HG02798 (cell line): ENCODE data around the gene HYDIN.

Experiments used
- ATAC-seq: cut with Tn5 transposase; IDR thresholded peaks from one replicate; pipeline ENCODE4 v1.9.1; 2021; ENCODE audit warnings: mild to moderate bottlenecking; ENCODE audit not compliant: unreplicated experiment, poor library complexity

HYDIN gene

DNA sequence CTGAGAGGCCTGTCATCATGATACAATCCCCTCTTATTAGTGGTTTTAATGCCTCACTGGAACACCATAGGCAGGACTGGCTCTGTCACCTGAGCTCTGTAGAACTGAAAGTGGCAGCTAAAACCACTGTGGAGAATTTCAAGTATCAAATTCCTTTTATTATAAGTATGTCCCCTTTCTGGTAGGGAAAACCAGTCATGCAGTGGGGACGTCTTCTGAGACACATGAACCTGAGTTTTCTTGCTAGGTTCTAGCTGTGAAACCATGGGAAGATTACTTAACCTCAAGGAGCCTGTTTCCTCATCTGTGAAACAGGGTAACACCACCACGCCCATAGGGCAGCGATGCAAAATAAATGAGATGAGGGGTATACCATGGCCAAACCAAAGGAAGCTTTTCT, 434.2 kb downstream of the HYDIN start:
- no peak for ATAC-seq

DNA sequence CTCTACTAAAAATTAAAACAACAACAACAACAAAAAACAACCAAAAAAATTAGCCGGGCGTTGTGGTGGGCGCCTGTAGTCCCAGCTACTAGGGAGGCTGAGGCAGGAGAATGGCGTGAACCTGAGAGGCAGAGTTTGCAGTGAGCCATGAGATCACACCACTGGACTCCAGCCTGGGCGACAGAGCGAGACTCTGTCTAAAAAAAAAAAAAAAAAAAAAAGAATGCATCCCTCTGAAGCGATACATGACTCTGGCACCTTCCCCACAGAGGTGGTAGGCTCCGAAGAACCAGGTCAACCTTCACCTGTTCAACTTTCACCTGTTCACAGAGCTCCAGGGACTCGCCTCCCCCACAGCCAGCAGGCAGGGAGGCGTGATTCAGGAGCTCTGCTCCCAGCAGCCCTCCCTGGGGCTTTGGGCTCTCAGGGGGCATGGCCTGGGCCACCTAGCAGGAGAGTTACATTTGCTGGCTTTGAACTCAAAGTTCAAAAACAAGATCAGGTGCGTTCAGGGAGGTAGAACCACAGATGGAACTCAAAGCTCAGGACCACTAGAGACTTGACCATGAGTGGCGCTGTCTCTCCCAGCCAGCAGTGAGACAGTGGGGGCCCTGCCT, 435.1 kb downstream of the HYDIN start:
- no peak for ATAC-seq

DNA sequence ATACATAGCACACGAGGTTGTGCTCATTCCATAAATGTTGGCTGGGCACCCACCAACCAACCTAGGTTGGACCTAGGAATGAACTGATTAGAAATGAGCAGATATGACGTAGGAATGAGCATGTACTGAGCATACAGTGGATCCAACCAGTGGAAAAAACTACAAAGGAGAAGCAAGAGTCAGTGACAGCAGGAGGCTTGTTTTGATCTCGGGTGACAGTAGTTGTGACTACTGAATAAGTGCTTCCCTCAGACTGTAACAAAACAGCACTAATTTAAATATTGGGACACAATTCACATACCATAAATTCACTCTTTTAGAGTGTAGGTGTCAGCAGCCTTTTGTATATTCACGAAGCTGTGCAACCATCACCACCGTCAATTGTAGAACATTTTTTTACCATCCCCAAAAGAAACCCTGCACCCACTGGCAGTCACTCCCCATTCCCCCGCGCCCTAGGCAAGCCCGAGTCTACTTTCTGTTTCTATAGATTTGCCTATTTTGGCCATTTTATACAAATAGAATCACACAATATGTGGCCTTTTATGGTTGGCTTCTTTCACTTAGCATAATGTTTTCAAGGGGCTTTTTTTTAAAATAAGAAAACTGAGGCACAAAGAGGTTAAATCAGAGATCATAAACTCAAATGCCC, 436.5 kb downstream of the HYDIN start:
- ATAC-seq, result peak; percentile 58

DNA sequence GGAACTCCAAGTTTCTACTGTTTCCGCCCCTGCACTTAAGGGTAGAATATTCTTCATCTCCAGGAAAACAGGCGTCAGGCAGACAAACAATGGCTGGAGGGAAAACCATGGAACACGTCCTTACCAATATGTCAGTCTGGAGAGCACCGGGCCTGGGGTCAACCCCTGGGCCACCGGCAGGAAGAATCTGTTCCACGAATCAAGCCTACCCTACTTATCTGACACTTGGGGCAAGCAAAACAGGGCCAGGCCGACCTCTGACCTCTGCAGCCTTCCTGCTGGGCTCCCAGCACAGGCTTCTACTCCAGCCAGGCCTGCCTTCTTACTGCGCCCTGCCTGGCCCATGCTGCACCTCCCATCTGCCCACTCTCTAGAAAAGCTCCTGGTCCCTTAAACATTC, 439.7 kb downstream of the HYDIN start:
- ATAC-seq, result no peak

- no peak for ATAC-seq
These were observed 440.7 kb downstream of the HYDIN start for GRCh38 chr16:70789595-70790447.

DNA sequence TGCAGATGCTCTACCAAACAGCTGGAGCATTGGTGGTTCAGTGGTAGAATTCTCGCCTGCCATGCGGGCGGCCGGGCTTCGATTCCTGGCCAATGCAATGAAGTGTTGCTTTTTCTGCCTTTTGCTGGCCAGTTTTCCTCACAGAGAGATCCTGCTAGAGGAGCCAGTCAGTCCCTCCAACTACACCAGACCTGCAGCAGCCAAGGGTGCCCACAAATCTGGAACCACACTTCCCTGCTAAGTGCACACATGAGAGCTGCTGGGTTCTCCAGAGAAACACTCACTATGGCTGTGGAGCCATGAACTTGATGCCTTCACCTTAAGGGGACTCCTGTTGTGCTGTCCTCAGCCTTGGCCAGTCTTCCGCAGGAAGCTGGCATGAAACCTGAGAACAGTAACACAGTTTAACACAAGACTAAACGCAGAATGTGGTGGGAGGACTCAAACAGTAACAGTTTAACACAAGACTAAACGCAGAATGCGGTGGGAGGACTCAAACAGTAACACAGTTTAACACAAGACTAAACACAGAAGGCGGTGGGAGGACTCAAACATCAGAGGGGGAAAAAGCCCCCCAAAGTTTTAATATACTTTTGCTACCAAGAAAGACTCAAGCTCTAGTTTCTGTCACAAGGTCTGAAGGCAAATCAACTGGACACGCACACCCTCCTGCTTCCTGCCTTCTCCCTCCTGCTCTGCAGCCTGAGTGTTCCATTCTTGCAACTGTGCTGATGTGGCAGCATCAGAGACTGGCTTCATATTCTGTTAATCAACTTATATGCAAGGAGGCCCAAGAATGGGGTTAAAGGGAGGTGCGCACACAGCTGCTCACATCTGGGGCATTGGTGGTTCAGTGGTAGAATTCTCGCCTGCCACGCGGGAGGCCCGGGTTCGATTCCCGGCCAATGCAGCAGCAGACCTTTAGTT, 441.6 kb downstream of the HYDIN start:
- peak; percentile 26 for ATAC-seq

DNA sequence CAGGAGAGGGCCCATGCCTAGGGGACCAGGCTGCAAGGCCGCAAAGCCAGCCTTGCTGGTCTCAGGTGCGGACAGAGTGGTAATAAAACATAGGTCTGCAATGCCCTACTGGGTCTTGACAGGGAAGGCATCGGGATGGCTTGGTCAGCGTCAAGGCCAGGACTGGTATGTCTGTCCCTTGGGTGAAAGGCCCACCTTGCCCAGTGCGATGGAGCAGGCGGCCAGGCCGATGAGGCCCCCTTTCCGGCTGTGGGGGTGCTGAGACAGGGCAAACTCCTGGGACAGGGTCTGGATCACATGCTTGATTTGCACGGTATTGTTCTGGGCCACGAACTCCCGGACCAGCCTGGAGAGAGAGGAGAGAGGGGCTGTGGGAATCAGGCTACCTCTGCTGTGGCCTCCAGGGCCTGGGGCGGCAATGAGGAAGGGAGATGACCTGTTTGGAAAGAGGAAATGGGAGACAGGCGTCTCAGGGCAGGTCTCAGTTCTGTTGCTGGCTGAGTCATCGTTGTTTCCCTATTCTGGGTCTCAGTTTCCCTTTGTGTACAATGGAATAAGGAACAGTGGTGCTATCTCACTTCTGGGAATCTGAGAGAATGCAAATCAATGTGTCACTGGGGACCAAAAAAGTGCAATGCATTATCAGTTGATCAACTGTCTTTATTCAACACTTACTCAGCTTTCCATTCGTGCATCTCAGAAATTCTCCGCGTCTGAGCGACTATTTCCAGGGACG, 444.3 kb downstream of the HYDIN start:
- no peak for ATAC-seq

DNA sequence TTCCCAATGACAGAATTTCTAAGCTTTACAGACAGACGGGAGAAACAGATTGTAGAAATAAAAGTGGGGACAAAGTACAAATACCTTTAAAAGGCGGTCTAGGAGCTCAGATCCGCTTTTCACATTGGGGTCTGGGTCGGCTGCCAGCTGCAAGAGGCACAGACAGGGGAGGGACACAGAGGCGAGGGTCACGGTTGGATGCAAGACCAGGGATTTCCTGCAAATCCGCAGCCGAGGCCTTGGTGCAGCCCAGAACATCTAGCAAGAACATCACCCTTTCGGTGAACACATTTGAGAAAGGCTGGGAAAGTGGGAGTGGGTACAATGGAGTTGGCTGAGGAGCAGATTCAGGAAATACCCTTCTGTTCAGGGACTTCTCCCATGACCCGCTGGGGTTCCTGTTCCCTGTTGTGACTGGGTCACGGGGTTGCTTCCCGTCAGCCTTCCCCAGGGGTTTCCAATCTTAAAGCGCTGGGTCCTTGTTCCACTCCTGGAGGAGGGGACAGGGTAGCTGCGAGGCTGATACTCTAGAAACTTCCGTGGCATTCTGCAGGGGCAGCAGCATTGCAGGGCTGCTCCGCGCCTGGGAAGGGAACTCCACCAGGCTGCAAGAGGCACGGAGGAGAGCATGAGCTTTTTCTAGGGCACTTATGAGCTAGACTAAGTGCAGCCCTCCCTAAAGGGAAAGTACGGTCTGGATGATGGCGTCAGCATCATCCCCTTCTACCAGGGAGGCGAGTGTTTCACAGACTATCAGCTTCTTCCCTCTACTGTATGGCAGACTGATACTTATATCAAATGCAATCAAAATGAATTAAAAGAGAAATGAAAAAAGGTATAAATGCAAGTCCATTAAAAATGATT, 445.6 kb downstream of the HYDIN start:
- no peak for ATAC-seq

GRCh38 chr16:70782237-70782636, 448.3 kb downstream of the HYDIN start:
- no peak for ATAC-seq

DNA sequence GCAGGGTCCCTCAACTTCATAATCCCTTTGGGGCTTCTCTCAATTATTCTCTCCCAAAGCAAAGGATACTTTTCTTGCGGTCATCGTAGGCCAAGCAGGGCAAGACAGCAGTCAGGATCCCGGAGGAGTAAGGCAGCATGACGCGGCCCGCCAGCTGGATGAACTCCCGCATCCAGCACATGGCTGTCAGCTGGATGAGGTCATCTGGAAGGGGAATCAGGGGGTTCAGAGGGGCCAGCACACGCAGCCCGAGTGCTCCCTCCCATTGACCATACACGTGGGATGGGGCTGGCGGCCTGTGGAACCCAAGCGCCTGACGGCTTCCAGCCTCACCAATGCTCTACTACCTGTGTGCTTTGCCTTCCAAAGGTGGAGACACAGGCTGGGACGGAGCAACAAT, 448.7 kb downstream of the HYDIN start:
- no peak for ATAC-seq

GRCh38 chr16:70780546-70780945, 450.0 kb downstream of the HYDIN start:
- no peak for ATAC-seq

DNA sequence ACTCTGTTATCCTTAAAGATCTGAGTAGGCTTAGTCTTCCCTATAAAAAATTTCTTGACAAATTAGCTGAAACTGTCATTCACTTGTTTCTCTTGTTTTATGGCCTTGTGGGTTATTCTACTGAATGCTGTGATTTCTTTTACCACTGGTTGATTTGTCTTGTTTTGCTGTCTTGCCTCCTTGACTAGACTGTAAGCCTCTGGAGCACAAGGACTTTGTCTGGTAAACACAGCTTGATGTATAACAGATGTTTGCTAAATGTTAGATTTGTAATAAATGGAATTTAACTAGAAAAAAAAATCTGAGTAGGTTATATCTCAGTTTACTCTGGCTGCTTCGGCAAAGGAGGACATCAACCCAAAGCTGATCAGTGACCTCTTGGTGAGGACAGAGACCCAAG, 451.2 kb downstream of the HYDIN start:
- no peak for ATAC-seq

GRCh38 chr16:70778901-70779309, 451.6 kb downstream of the HYDIN start:
- ATAC-seq, result no peak

DNA sequence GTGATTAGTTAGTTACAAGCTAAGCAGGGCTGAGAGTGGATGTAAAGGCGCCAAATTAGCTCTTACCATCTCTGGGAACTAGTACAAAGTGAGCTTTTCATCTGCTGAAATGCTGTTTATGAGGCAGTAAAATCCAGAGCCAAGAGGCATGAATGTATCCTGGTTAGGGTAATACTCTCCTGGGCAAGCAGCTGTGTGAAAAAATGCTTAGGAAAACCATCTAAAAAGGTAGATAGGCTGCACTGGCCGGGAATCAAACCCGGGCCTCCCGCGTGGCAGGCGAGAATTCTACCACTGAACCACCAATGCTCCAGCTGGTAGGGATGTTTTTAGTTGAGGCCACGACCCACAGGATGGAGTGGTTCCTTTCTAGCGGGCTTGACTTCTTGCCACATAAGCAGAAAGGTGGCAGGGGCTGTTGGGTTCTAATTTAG, 452.5 kb downstream of the HYDIN start:
- no peak for ATAC-seq

DNA sequence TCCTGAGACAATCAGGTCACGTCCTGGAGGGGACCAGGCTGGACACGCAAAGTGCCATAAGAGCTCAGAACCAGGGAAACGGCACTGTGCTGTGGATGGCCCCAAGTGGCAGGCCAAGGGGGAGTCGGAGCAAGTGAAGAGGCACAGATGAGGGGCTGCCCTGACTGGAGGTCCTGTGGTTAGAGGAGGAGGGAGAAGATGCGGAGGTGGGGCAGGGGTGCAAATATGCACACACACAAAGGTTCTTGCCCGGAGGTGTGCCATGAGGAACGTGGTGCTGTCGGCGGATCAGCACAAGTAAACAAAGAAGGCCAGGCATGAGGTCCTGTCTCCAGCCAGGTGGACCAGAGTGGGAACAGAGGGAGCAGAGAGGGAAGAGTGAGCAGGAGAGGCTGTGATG, 453.0 kb downstream of the HYDIN start:
- ATAC-seq, result no peak

GRCh38 chr16:70775399-70775798, 455.1 kb downstream of the HYDIN start:
- no peak for ATAC-seq

- ATAC-seq, result no peak
These were observed 456.3 kb downstream of the HYDIN start for GRCh38 chr16:70774261-70774660.

DNA sequence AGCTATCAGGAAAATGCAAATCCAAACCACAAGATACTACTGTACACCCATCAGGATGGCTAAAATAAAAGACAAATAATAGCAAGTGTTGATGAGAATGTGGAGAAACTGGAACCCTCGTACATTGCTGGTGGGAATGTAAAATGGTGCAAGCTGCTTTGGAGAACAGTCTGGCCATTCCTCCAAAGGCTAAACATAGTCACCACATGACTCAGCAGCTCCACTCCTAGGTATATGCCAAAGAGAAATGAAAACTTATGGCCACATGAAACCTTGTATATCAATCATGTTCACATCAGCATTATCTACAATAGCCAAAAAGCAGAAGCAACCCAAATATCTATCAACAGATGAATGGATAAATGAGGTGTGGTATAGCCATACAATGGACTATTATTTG, 458.0 kb downstream of the HYDIN start:
- ATAC-seq, result no peak
